Breast epithelium (tissue), 3 donors: Measurements from ENCODE around the gene AGAP5.

ENCODE experiments used
- CTCF ChIP-seq, 3 donors: fragments of 450-650 bp; IDR thresholded peaks; one replicate each; pipeline ENCODE4 v1.5.1; 2016 to 2017; ENCODE audit warnings: antibody characterized with exemption in 3 of 3, mild to moderate bottlenecking in 3 of 3, moderate library complexity in 3 of 3
- POLR2A ChIP-seq: fragments of 450-650 bp; IDR thresholded peaks from one replicate; pipeline ENCODE4 v1.6.1; 2016; ENCODE audit warnings: antibody characterized with exemption, mild to moderate bottlenecking, moderate library complexity
- POLR2AphosphoS5 ChIP-seq, 3 donors: sonication (generic); formaldehyde crosslinking; IDR thresholded peaks; one replicate each; pipeline ENCODE4 v1.6.1; 2017; ENCODE audit warnings: antibody characterized with exemption in 3 of 3

- TF ChIP-seq CTCF (IDR thresholded peaks at IDR 0.05) (no peak), POLR2A (no peak), POLR2AphosphoS5 (IDR thresholded peaks at IDR 0.05) (no peak)
Measured at GRCh38 chr10:73743327-73743904, 45.5 kb upstream of the AGAP5 start.
